H1 (cell line): ENCODE data around the gene IL1RAP.

Experiments used
- MAFK ChIP-seq: IDR thresholded peaks from 2 replicates; pipeline ENCODE4 v1.6.1; 2012; ENCODE audit warnings: low read depth, mild to moderate bottlenecking, improper control_type of control experiment, low read length
- POLR2A ChIP-seq, 2 experiments: IDR thresholded peaks; 1 replicate in 1 of 2; 2 replicates in 1 of 2; pipeline ENCODE4 v1.6.1; 2011; ENCODE audit warnings: low read depth in 2 of 2, low read length in 2 of 2, mild to moderate bottlenecking in 2 of 2; ENCODE audit errors: control extremely low read depth in 1 of 2
- SIN3A ChIP-seq, 2 experiments: IDR thresholded peaks in 1 of 2; conservative IDR thresholded peaks in 1 of 2; 2 replicates each; pipeline ENCODE4 v1.6.1; 2011 to 2012; ENCODE audit warnings: low read length in 2 of 2, improper control_type of control experiment in 1 of 2, low read depth in 1 of 2, mild to moderate bottlenecking in 1 of 2
- ZNF274 ChIP-seq: IDR thresholded peaks from 2 replicates; pipeline ENCODE4 v1.7.0; 2012; ENCODE audit warnings: low read length, borderline replicate concordance; ENCODE audit errors: extremely low read depth
- TF ChIP-seq, protein P1 (sequence below), 3 experiments: IDR thresholded peaks; 1 replicate in 2 of 3; 2 replicates in 1 of 3; pipeline versions ENCODE4 v1.5.1 to v1.6.1; 2011; ENCODE audit warnings: low read length in 3 of 3, mild to moderate bottlenecking in 3 of 3, inconsistent platforms in 2 of 3, low read depth in 1 of 3, moderate library complexity in 1 of 3; ENCODE audit not compliant: insufficient read depth in 1 of 3; ENCODE audit errors: control extremely low read depth in 1 of 3
- TF ChIP-seq, protein P2 (sequence below): IDR thresholded peaks from 2 replicates; pipeline ENCODE4 v1.6.1; 2011; ENCODE audit warnings: low read depth, mild to moderate bottlenecking, low read length; ENCODE audit not compliant: insufficient read depth

DNA sequence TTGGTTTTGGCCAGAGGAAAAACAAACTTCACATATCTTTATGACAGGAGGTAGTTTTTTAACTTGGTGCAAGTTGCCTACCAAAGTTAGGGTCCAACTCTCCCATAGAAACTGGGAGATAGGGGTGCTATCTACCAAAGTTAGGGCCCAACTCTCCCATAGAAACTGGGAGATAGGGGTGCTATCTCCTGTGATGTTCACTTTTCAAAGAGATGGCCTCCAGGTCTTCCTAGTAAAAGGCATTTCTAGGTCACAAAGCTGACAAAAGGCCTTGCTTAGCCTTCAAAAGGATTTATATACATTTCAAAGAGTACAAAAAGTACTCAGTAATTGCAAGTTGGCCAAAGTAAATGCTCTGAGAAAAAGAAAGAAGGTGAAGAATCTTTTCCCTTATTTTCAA, 27.1 kb downstream of the IL1RAP start:
- TF ChIP-seq, protein P1, sequence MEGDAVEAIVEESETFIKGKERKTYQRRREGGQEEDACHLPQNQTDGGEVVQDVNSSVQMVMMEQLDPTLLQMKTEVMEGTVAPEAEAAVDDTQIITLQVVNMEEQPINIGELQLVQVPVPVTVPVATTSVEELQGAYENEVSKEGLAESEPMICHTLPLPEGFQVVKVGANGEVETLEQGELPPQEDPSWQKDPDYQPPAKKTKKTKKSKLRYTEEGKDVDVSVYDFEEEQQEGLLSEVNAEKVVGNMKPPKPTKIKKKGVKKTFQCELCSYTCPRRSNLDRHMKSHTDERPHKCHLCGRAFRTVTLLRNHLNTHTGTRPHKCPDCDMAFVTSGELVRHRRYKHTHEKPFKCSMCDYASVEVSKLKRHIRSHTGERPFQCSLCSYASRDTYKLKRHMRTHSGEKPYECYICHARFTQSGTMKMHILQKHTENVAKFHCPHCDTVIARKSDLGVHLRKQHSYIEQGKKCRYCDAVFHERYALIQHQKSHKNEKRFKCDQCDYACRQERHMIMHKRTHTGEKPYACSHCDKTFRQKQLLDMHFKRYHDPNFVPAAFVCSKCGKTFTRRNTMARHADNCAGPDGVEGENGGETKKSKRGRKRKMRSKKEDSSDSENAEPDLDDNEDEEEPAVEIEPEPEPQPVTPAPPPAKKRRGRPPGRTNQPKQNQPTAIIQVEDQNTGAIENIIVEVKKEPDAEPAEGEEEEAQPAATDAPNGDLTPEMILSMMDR (IDR thresholded peaks at IDR 0.05; ENCODE audit: control extremely low read depth in 1 of 3, insufficient read depth in 1 of 3, low read depth in 1 of 3, low read length in 3 of 3) = no peak
- TF ChIP-seq, protein P2, sequence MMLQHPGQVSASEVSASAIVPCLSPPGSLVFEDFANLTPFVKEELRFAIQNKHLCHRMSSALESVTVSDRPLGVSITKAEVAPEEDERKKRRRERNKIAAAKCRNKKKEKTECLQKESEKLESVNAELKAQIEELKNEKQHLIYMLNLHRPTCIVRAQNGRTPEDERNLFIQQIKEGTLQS = no peak
- TF ChIP-seq SIN3A (conservative IDR thresholded peaks at IDR 0.05 in 1 of 2, IDR thresholded peaks at IDR 0.05 in 1 of 2; ENCODE audit: low read depth in 1 of 2, low read length in 2 of 2) (no peak), ZNF274 (peak; percentile 39; the same call in 1 of the 2 replicates), MAFK (no peak), POLR2A (IDR thresholded peaks at IDR 0.05; ENCODE audit: control extremely low read depth in 1 of 2, low read depth in 2 of 2, low read length in 2 of 2) (no peak)
